Thyroid gland (tissue), 4 donors: Measurements from ENCODE around the gene NBAS. TPM values are rescaled to one million over a fixed set of nuclear protein-coding genes. Genes with fewer than 3 reads are reported as not detected.

ENCODE experiments used
- DNase-seq, 2 donors: peaks; one replicate each; pipeline ENCODE4 v3.0.0-alpha.2; 2019
- H3K27ac ChIP-seq, 3 donors: fragments of 200-600 bp; sonication (generic); 1 replicate in 2 of 3; 2 replicates in 1 of 3; pipeline ENCODE4 v1.5.1; 2016 to 2019; ENCODE audit warnings: mild to moderate bottlenecking in 1 of 3, moderate library complexity in 1 of 3
- H3K27me3 ChIP-seq: fragments of 200-600 bp; sonication (generic); one replicate; pipeline ENCODE4 v1.5.1; 2019
- H3K36me3 ChIP-seq, 2 donors: fragments of 200-600 bp; sonication (generic); one replicate each; pipeline ENCODE4 v1.5.1; 2016 to 2019
- H3K4me1 ChIP-seq, 2 donors: fragments of 200-600 bp; sonication (generic); one replicate each; pipeline ENCODE4 v1.5.1; 2017 to 2019
- H3K4me3 ChIP-seq, 3 donors: fragments of 200-600 bp; sonication (generic); replicated peaks in 1 of 3; 1 replicate in 2 of 3; 2 replicates in 1 of 3; pipeline ENCODE4 v1.5.1; 2016; ENCODE audit warnings: mild to moderate bottlenecking in 1 of 3
- H3K9me3 ChIP-seq: fragments of 200-600 bp; sonication (generic); one replicate; pipeline ENCODE4 v1.5.1; 2017
- CTCF ChIP-seq, 6 experiments: fragments of 200-600 bp in 3 of 6; fragments of 450-650 bp in 3 of 6; sonication (generic) in 3 of 6; IDR thresholded peaks; one replicate each; pipeline ENCODE4 v1.5.1; 2016 to 2019; ENCODE audit warnings: antibody characterized with exemption in 6 of 6, mild to moderate bottlenecking in 2 of 6, inconsistent platforms in 1 of 6, moderate library complexity in 1 of 6
- POLR2A ChIP-seq, 2 donors: fragments of 450-650 bp; IDR thresholded peaks; one replicate each; pipeline ENCODE4 v1.6.1; 2017; ENCODE audit warnings: antibody characterized with exemption in 2 of 2, mild to moderate bottlenecking in 2 of 2, moderate library complexity in 1 of 2
- WGBS, 2 donors: methylation state at CpG; one replicate each; pipeline ENCODE4 v1.1.5; 2017; 5-methylcytosine and 5-hydroxymethylcytosine counted together
- intact Hi-C: fragments of 100-400 bp; cut with DNase I; formaldehyde crosslinking; loops from one replicate; pipeline ENCODE4 v1.15.1; 2023
- total RNA-seq, 4 donors: library from RNA; depleted of rRNA; stranded (reverse); fragments of >200 nt; gene quantifications; one replicate each; pipeline ENCODE4 v1.2.3, GENCODE V29; 2016

NBAS gene
- total RNA-seq, 4 donors from 2014 or later = 50.4 to 71.5 (median 54.7) TPM

GRCh38 chr2:15176604-15177003 is 384.5 kb downstream of the NBAS start:
- Histone ChIP-seq H3K27ac (no peak overlapping the region), H3K4me1 (no peaks in the 10 kb centered on the region), H3K4me3 (no peak overlapping the region), H3K36me3 (peaks cover 0 to 5% of the 10 kb centered on the region in 2 donors), H3K27me3 (no peaks in the 10 kb centered on the region), H3K9me3 (no peaks in the 10 kb centered on the region)
- 83 to 94% methylated on average over 1 of the region's 1 CpG for WGBS, 2 donors
- TF ChIP-seq CTCF (IDR thresholded peaks at IDR 0.05) = no peak
- TF ChIP-seq POLR2A (IDR thresholded peaks at IDR 0.05) = no peak
- intact Hi-C loops = no loop called here
- no peak for DNase-seq

- DNase-seq = no peak
- no peak for TF ChIP-seq CTCF (IDR thresholded peaks at IDR 0.05)
- TF ChIP-seq POLR2A (IDR thresholded peaks at IDR 0.05) = no peak
- no peak overlapping the region for H3K27ac ChIP-seq
- WGBS, 2 donors = 90 to 100% methylated on average over 2 of the region's 2 CpGs
- H3K9me3 ChIP-seq = no peaks in the 10 kb centered on the region
- peaks cover 0 to 5% of the 10 kb centered on the region in 2 donors for H3K36me3 ChIP-seq
- no peaks in the 10 kb centered on the region for H3K27me3 ChIP-seq
- no peaks in the 10 kb centered on the region for H3K4me1 ChIP-seq
- H3K4me3 ChIP-seq = no peak overlapping the region
- intact Hi-C loops = no loop called here
Observed at GRCh38 chr2:15174567-15174966, 386.6 kb downstream of the NBAS start.

GRCh38 chr2:15173501-15173900 is 387.6 kb downstream of the NBAS start:
- no peaks in the 10 kb centered on the region for H3K27me3 ChIP-seq
- intact Hi-C loops = no loop called here
- no peak for DNase-seq
- H3K27ac ChIP-seq = no peak overlapping the region
- 91 to 94% methylated on average over 8 of the region's 8 CpGs for WGBS, 2 donors
- H3K4me3 ChIP-seq = no peak overlapping the region
- peaks cover 0 to 5% of the 10 kb centered on the region in 2 donors for H3K36me3 ChIP-seq
- TF ChIP-seq POLR2A (IDR thresholded peaks at IDR 0.05) = no peak
- no peak for TF ChIP-seq CTCF (IDR thresholded peaks at IDR 0.05)
- H3K9me3 ChIP-seq = no peaks in the 10 kb centered on the region
- no peaks in the 10 kb centered on the region for H3K4me1 ChIP-seq

GRCh38 chr2:15172825-15173224 is 388.3 kb downstream of the NBAS start:
- Histone ChIP-seq H3K4me1 (no peaks in the 10 kb centered on the region), H3K9me3 (no peaks in the 10 kb centered on the region), H3K27me3 (no peaks in the 10 kb centered on the region), H3K27ac (no peak overlapping the region), H3K36me3 (no peaks in the 10 kb centered on the region), H3K4me3 (no peak overlapping the region)
- WGBS, 2 donors = 80 to 86% methylated on average over 1 of the region's 1 CpG
- DNase-seq = no peak
- intact Hi-C loops = no loop called here
- TF ChIP-seq CTCF (IDR thresholded peaks at IDR 0.05) = no peak
- no peak for TF ChIP-seq POLR2A (IDR thresholded peaks at IDR 0.05)

GRCh38 chr2:15170070-15170775 is 390.9 kb downstream of the NBAS start:
- TF ChIP-seq CTCF (IDR thresholded peaks at IDR 0.05) (no peak), POLR2A (IDR thresholded peaks at IDR 0.05) (no peak)
- Histone ChIP-seq H3K27me3 (no peaks in the 10 kb centered on the region), H3K4me3 (no peak overlapping the region), H3K4me1 (no peaks in the 10 kb centered on the region), H3K9me3 (no peaks in the 10 kb centered on the region), H3K27ac (no peak overlapping the region), H3K36me3 (peaks cover 5 to 8% of the 10 kb centered on the region in 2 donors)
- 71 to 79% methylated on average over 11 of the region's 11 CpGs for whole genome bisulfite sequencing, 2 donors
- intact Hi-C loops = no loop called here
- no peak for DNase-seq
